ENCODE results near the gene AMOTL2. TPM values are rescaled to one million over a fixed set of nuclear protein-coding genes. Genes with fewer than 3 reads are reported as not detected.

Gene AMOTL2
- total RNA-seq, 1 experiment from 2014 or later, result 30.9 TPM

DNA sequence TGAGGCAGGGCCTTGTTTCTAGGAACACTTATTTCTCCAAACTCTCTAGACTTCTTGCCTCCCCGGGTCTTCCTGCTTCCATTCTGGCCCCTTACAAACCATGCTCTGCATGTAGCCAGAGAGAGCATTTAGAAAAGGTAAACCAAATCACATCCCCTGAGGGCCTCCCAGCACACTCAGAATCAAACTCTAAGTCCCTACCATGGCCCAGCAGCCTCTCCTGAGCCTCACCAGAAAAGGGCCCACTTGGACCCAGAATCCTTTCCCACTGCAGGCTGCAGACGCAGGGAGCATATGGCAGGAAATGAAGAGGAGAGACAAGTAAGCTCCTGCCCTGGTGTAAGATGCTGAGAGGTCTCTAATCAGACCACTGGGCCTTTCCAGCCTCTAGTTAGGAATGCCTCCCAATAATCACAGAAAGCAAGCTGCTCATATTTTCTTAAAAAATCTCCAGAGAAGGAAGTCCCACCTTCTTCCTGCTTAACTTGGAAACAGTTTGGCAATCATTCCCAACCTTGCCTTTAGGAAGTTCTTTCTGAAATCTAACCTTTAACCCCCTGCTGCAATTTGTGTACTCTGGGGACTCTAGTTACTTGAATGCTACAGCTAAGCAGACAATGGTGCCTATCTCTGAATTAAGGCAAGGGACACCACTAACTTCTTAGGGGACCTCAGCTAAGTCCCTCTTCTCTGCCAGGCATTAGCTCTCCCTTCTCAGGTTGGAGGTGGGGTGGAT is 4.2 kb downstream of the AMOTL2 start:
- 0 out of 7 replicates have a peak overlapping the region, but pooled peaks of 1 of the 3 experiments have one; percentile 47 for H3K27ac Mint-ChIP-seq
- H3K18ac ChIP-seq (ENCODE audit: insufficient read length, low read depth, low read length), result no peak overlapping the region
- peaks cover 61 to 73% (median 66%) of the 10 kb centered on the region in 3 experiments for H3K36me3 Mint-ChIP-seq (ENCODE audit: insufficient read depth in 1 of 3, low read depth in 3 of 3)
- H2AK5ac ChIP-seq (ENCODE audit: insufficient read length, low read length), result no peak overlapping the region
- no peak overlapping the region for H4K5ac ChIP-seq (ENCODE audit: insufficient read length, low read depth, low read length)
- H2BK12ac ChIP-seq (ENCODE audit: insufficient read length, low read depth, low read length), result no peak overlapping the region
- no peak overlapping the region for H4K8ac ChIP-seq (replicated peaks; ENCODE audit: insufficient read length, low read depth, low read length)
- H3K27me3 Mint-ChIP-seq (ENCODE audit: low read depth), result peaks cover 10% of the 10 kb centered on the region
- no CpG with 5 or more reads among the region's 2 CpGs for WGBS (ENCODE audit: extremely low coverage, insufficient read length, low lambda C conversion rate)
- H3K23me2 ChIP-seq (ENCODE audit: insufficient read length, low read depth, low read length, poor library complexity, severe bottlenecking), result peaks cover 11% of the 10 kb centered on the region
- TF ChIP-seq, protein P1, sequence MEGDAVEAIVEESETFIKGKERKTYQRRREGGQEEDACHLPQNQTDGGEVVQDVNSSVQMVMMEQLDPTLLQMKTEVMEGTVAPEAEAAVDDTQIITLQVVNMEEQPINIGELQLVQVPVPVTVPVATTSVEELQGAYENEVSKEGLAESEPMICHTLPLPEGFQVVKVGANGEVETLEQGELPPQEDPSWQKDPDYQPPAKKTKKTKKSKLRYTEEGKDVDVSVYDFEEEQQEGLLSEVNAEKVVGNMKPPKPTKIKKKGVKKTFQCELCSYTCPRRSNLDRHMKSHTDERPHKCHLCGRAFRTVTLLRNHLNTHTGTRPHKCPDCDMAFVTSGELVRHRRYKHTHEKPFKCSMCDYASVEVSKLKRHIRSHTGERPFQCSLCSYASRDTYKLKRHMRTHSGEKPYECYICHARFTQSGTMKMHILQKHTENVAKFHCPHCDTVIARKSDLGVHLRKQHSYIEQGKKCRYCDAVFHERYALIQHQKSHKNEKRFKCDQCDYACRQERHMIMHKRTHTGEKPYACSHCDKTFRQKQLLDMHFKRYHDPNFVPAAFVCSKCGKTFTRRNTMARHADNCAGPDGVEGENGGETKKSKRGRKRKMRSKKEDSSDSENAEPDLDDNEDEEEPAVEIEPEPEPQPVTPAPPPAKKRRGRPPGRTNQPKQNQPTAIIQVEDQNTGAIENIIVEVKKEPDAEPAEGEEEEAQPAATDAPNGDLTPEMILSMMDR (conservative IDR thresholded peaks at IDR 0.05), result no peak
- no peak overlapping the region for H3K23ac ChIP-seq (ENCODE audit: insufficient read length, low read depth, low read length)
- H2BK5ac ChIP-seq (ENCODE audit: insufficient read length, low read length), result no peak overlapping the region
- no peak overlapping the region for H3K4me3 Mint-ChIP-seq
- no peak overlapping the region for H2BK20ac ChIP-seq (ENCODE audit: low read depth, low read length, poor library complexity, severe bottlenecking)
- H3K9ac ChIP-seq (ENCODE audit: extremely low read depth, insufficient read length, low read length), result no peak overlapping the region
- peaks cover 9% of the 10 kb centered on the region; the same call in 1 of the 2 replicates for H3K4me1 ChIP-seq (ENCODE audit: insufficient read depth, low read length)
- H2AFZ ChIP-seq (ENCODE audit: low read length), result no peak overlapping the region
- H3K4me1 Mint-ChIP-seq, result peaks cover 45 to 55% of the 10 kb centered on the region in 2 experiments
- no peaks in the 10 kb centered on the region; a peak in 2 of 5 replicates for H3K9me3 Mint-ChIP-seq
- no peak overlapping the region for H3K4ac ChIP-seq (ENCODE audit: low read depth, low read length)
- H2BK120ac ChIP-seq (ENCODE audit: low read depth, low read length, poor library complexity, severe bottlenecking), result no peak overlapping the region
- H3K9me3 ChIP-seq (ENCODE audit: control insufficient read depth, low read depth, low read length), result no peaks in the 10 kb centered on the region
- no peak overlapping the region for H3K56ac ChIP-seq (ENCODE audit: insufficient read length, low read depth, low read length)
- H3K14ac ChIP-seq (ENCODE audit: insufficient read depth, low read length), result no peak overlapping the region
- no peak overlapping the region for H2BK15ac ChIP-seq (ENCODE audit: low read depth, low read length)
- H3T11ph ChIP-seq (ENCODE audit: low read length), result no peak overlapping the region
- peaks cover 12% of the 10 kb centered on the region; the same call in 1 of the 2 replicates for H3K79me2 ChIP-seq (ENCODE audit: insufficient read depth, low read length)
- H4K91ac ChIP-seq (ENCODE audit: insufficient read length, low read depth, low read length), result no peak overlapping the region
- H3K27me3 ChIP-seq (ENCODE audit: insufficient read depth, low read length), result no peaks in the 10 kb centered on the region; the same call in 1 of the 2 replicates
- H3K4me2 ChIP-seq (ENCODE audit: insufficient read depth, insufficient read length, low read length), result no peak overlapping the region
- H3K27ac ChIP-seq (ENCODE audit: insufficient read length, low read depth, low read length), result no peak overlapping the region
- peak; percentile 25 for DNase-seq
- H3K79me1 ChIP-seq (ENCODE audit: insufficient read depth, low read depth, low read length, poor library complexity, severe bottlenecking), result peaks cover 3% of the 10 kb centered on the region
- peaks cover 6% of the 10 kb centered on the region for H4K20me1 ChIP-seq (ENCODE audit: control insufficient read depth, insufficient read depth, insufficient read length)

All from H9 (cell line).